Stimulated activated CD4-positive, alpha-beta T cell treated with anti-CD3 and anti-CD28 coated beads, Interleukin-15, amount 100 ng/mL, for 1 hour (primary cell): Measurements from ENCODE around the gene TUBD1.
"Not testable (repeated sequence)": the region's sequence is repeated elsewhere in the genome, so short reads cannot be mapped to it uniquely, and the experiment has no call there.

Experiments used
- DNase-seq, 2 donors: peaks; one replicate each; pipeline ENCODE4 v3.0.0-alpha.2; 2020; ENCODE audit warnings: low read depth in 1 of 2, low spot score in 1 of 2

The TUBD1 gene

GRCh38 chr17:59876107-59876506 is 16.6 kb downstream of the TUBD1 start:
- no peak for DNase-seq

GRCh38 chr17:59874376-59874775 is 18.4 kb downstream of the TUBD1 start:
- no peak for DNase-seq

GRCh38 chr17:59873414-59873813 is 19.3 kb downstream of the TUBD1 start:
- DNase-seq, result not testable (repeated sequence)

GRCh38 chr17:59872351-59872750 is 20.4 kb downstream of the TUBD1 start:
- no peak for DNase-seq

GRCh38 chr17:59870482-59870881 is 22.3 kb downstream of the TUBD1 start:
- no peak for DNase-seq

- no peak for DNase-seq
Observed at GRCh38 chr17:59869941-59870218, 22.9 kb downstream of the TUBD1 start.

- no peak for DNase-seq
Observed at GRCh38 chr17:59863616-59864015, 29.1 kb downstream of the TUBD1 start.

- no peak for DNase-seq
Observed at GRCh38 chr17:59859444-59860025, 33.2 kb downstream of the TUBD1 start.

GRCh38 chr17:59858932-59859331 is 33.8 kb downstream of the TUBD1 start:
- DNase-seq, result no peak

- no peak for DNase-seq
Observed at GRCh38 chr17:59858167-59858816, 34.5 kb downstream of the TUBD1 start.

GRCh38 chr17:59856859-59857794 is 35.6 kb downstream of the TUBD1 start:
- DNase-seq, result no peak

- not testable (repeated sequence) for DNase-seq
Observed at GRCh38 chr17:59853919-59854729, 38.6 kb downstream of the TUBD1 start.

- DNase-seq, result no peak
Observed at GRCh38 chr17:59853168-59853918, 39.4 kb downstream of the TUBD1 start.

- DNase-seq, result not testable (repeated sequence)
Observed at GRCh38 chr17:59852847-59853167, 39.9 kb downstream of the TUBD1 start.

GRCh38 chr17:59851439-59852375 is 41.0 kb downstream of the TUBD1 start:
- DNase-seq, result no peak

- DNase-seq, result not testable (repeated sequence)
Observed at GRCh38 chr17:59850311-59850710, 42.4 kb downstream of the TUBD1 start.

- no peak for DNase-seq
Observed at GRCh38 chr17:59848778-59849177, 44.0 kb downstream of the TUBD1 start.

- no peak for DNase-seq
Observed at GRCh38 chr17:59848385-59848668, 44.4 kb downstream of the TUBD1 start.

- no peak for DNase-seq
Observed at GRCh38 chr17:59846394-59847165, 46.2 kb downstream of the TUBD1 start.
